ENCODE results near the gene TSPYL6.

Gene TSPYL6

GRCh38 chr2:54258166-54258565 lies 2.1 kb upstream of the TSPYL6 start:
- Histone ChIP-seq H3K9me3 (ENCODE audit: control insufficient read depth, low read length) (no peaks in the 10 kb centered on the region), H3K4me1 (ENCODE audit: control insufficient read depth, insufficient read depth, low read length, poor library complexity, severe bottlenecking) (peaks cover 8% of the 10 kb centered on the region), H3K4me3 (ENCODE audit: extremely low read depth, insufficient read depth, low read length, poor library complexity, severe bottlenecking) (no peak overlapping the region), H3K27ac (ENCODE audit: low read depth, low read length, severe bottlenecking) (no peak overlapping the region), H3K36me3 (ENCODE audit: control insufficient read depth, insufficient read depth, low read length) (no peaks in the 10 kb centered on the region)
- 87 to 89% methylated on average over 2 of the region's 2 CpGs for WGBS, 2 experiments (ENCODE audit: insufficient coverage in 2 of 2)

- H3K4me1 ChIP-seq (ENCODE audit: control insufficient read depth, insufficient read depth, low read length, poor library complexity, severe bottlenecking), result peaks cover 8% of the 10 kb centered on the region
- WGBS, 2 experiments (ENCODE audit: insufficient coverage in 2 of 2), result 94 to 95% methylated on average over 36 to 37 of the region's 37 CpGs
- H3K9me3 ChIP-seq (ENCODE audit: control insufficient read depth, low read length), result no peaks in the 10 kb centered on the region
- no peak overlapping the region for H3K4me3 ChIP-seq (ENCODE audit: extremely low read depth, insufficient read depth, low read length, poor library complexity, severe bottlenecking)
- H3K36me3 ChIP-seq (ENCODE audit: control insufficient read depth, insufficient read depth, low read length), result no peaks in the 10 kb centered on the region
- no peak overlapping the region for H3K27ac ChIP-seq (ENCODE audit: low read depth, low read length, severe bottlenecking)
Observed at GRCh38 chr2:54255230-54256090, 569 bp downstream of the TSPYL6 start.

GRCh38 chr2:54254180-54254579 lies 1.8 kb downstream of the TSPYL6 start:
- no peaks in the 10 kb centered on the region for H3K36me3 ChIP-seq (ENCODE audit: control insufficient read depth, insufficient read depth, low read length)
- H3K9me3 ChIP-seq (ENCODE audit: control insufficient read depth, low read length), result no peaks in the 10 kb centered on the region

GRCh38 chr2:54249629-54250028 lies 6.4 kb downstream of the TSPYL6 start:
- Histone ChIP-seq H3K27ac (ENCODE audit: low read depth, low read length, severe bottlenecking) (no peak overlapping the region), H3K36me3 (ENCODE audit: control insufficient read depth, insufficient read depth, low read length) (no peaks in the 10 kb centered on the region), H3K4me1 (ENCODE audit: control insufficient read depth, insufficient read depth, low read length, poor library complexity, severe bottlenecking) (no peaks in the 10 kb centered on the region), H3K4me3 (ENCODE audit: extremely low read depth, insufficient read depth, low read length, poor library complexity, severe bottlenecking) (no peak overlapping the region), H3K9me3 (ENCODE audit: control insufficient read depth, low read length) (no peaks in the 10 kb centered on the region)

More at GRCh38 chr2:54254180-54254579, 1.8 kb downstream of the TSPYL6 start:
- Histone ChIP-seq H3K27ac (ENCODE audit: low read depth, low read length, severe bottlenecking) (no peak overlapping the region), H3K4me1 (ENCODE audit: control insufficient read depth, insufficient read depth, low read length, poor library complexity, severe bottlenecking) (peaks cover 3% of the 10 kb centered on the region), H3K4me3 (ENCODE audit: extremely low read depth, insufficient read depth, low read length, poor library complexity, severe bottlenecking) (no peak overlapping the region)

- H3K4me3 ChIP-seq (ENCODE audit: extremely low read depth, insufficient read depth, low read length, poor library complexity, severe bottlenecking), result no peak overlapping the region
- 100% methylated on average over 1 of the region's 1 CpG for WGBS, 2 experiments (ENCODE audit: insufficient coverage in 2 of 2)
- H3K9me3 ChIP-seq (ENCODE audit: control insufficient read depth, low read length), result no peaks in the 10 kb centered on the region
- no peak overlapping the region for H3K27ac ChIP-seq (ENCODE audit: low read depth, low read length, severe bottlenecking)
- H3K36me3 ChIP-seq (ENCODE audit: control insufficient read depth, insufficient read depth, low read length), result no peaks in the 10 kb centered on the region
- H3K4me1 ChIP-seq (ENCODE audit: control insufficient read depth, insufficient read depth, low read length, poor library complexity, severe bottlenecking), result no peaks in the 10 kb centered on the region
Observed at GRCh38 chr2:54247115-54247514, 8.9 kb downstream of the TSPYL6 start.

GRCh38 chr2:54240515-54241469 lies 15.2 kb downstream of the TSPYL6 start:
- Histone ChIP-seq H3K27ac (ENCODE audit: low read depth, low read length, severe bottlenecking) (no peak overlapping the region), H3K9me3 (ENCODE audit: control insufficient read depth, low read length) (no peaks in the 10 kb centered on the region), H3K4me3 (ENCODE audit: extremely low read depth, insufficient read depth, low read length, poor library complexity, severe bottlenecking) (no peak overlapping the region), H3K36me3 (ENCODE audit: control insufficient read depth, insufficient read depth, low read length) (no peaks in the 10 kb centered on the region), H3K4me1 (ENCODE audit: control insufficient read depth, insufficient read depth, low read length, poor library complexity, severe bottlenecking) (peaks cover 8% of the 10 kb centered on the region)
- 0 to 41% methylated on average over 1 to 4 of the region's 5 CpGs for WGBS, 2 experiments (ENCODE audit: insufficient coverage in 2 of 2)

GRCh38 chr2:54239427-54239826 lies 16.6 kb downstream of the TSPYL6 start:
- no peak overlapping the region for H3K27ac ChIP-seq (ENCODE audit: low read depth, low read length, severe bottlenecking)
- H3K4me3 ChIP-seq (ENCODE audit: extremely low read depth, insufficient read depth, low read length, poor library complexity, severe bottlenecking), result no peak overlapping the region
- H3K9me3 ChIP-seq (ENCODE audit: control insufficient read depth, low read length), result no peaks in the 10 kb centered on the region
- H3K4me1 ChIP-seq (ENCODE audit: control insufficient read depth, insufficient read depth, low read length, poor library complexity, severe bottlenecking), result peaks cover 8% of the 10 kb centered on the region
- no peaks in the 10 kb centered on the region for H3K36me3 ChIP-seq (ENCODE audit: control insufficient read depth, insufficient read depth, low read length)
- no CpG with 5 or more reads among the region's 1 CpG for WGBS, 2 experiments (ENCODE audit: insufficient coverage in 2 of 2)

- Histone ChIP-seq H3K36me3 (ENCODE audit: control insufficient read depth, insufficient read depth, low read length) (no peaks in the 10 kb centered on the region), H3K4me3 (ENCODE audit: extremely low read depth, insufficient read depth, low read length, poor library complexity, severe bottlenecking) (no peak overlapping the region), H3K27ac (ENCODE audit: low read depth, low read length, severe bottlenecking) (no peak overlapping the region), H3K9me3 (ENCODE audit: control insufficient read depth, low read length) (no peaks in the 10 kb centered on the region), H3K4me1 (ENCODE audit: control insufficient read depth, insufficient read depth, low read length, poor library complexity, severe bottlenecking) (peaks cover 8% of the 10 kb centered on the region)
- no CpG with 5 or more reads among the region's 2 CpGs for WGBS, 2 experiments (ENCODE audit: insufficient coverage in 2 of 2)
Observed at GRCh38 chr2:54237428-54237827, 18.6 kb downstream of the TSPYL6 start.

GRCh38 chr2:54233832-54234649 lies 22.0 kb downstream of the TSPYL6 start:
- Histone ChIP-seq H3K4me3 (ENCODE audit: extremely low read depth, insufficient read depth, low read length, poor library complexity, severe bottlenecking) (no peak overlapping the region), H3K27ac (ENCODE audit: low read depth, low read length, severe bottlenecking) (no peak overlapping the region), H3K4me1 (ENCODE audit: control insufficient read depth, insufficient read depth, low read length, poor library complexity, severe bottlenecking) (no peaks in the 10 kb centered on the region), H3K36me3 (ENCODE audit: control insufficient read depth, insufficient read depth, low read length) (no peaks in the 10 kb centered on the region), H3K9me3 (ENCODE audit: control insufficient read depth, low read length) (peaks cover 5% of the 10 kb centered on the region)
- 61 to 66% methylated on average over 3 to 4 of the region's 4 CpGs for WGBS, 2 experiments (ENCODE audit: insufficient coverage in 2 of 2)

GRCh38 chr2:54228945-54229344 lies 27.1 kb downstream of the TSPYL6 start:
- no peaks in the 10 kb centered on the region for H3K36me3 ChIP-seq (ENCODE audit: control insufficient read depth, insufficient read depth, low read length)
- H3K4me1 ChIP-seq (ENCODE audit: control insufficient read depth, insufficient read depth, low read length, poor library complexity, severe bottlenecking), result no peaks in the 10 kb centered on the region
- no peak overlapping the region for H3K4me3 ChIP-seq (ENCODE audit: extremely low read depth, insufficient read depth, low read length, poor library complexity, severe bottlenecking)
- H3K9me3 ChIP-seq (ENCODE audit: control insufficient read depth, low read length), result peaks cover 5% of the 10 kb centered on the region
- H3K27ac ChIP-seq (ENCODE audit: low read depth, low read length, severe bottlenecking), result no peak overlapping the region
- WGBS, 2 experiments (ENCODE audit: insufficient coverage in 2 of 2), result 100% methylated on average over 2 of the region's 2 CpGs; no CpG with 5 or more reads in 1 of the 2 experiments

All from mesodermal cell (in vitro differentiated cells).